Measurements from ENCODE around the gene DENND4C.
"Not testable (repeated sequence)": the region's sequence is repeated elsewhere in the genome, so short reads cannot be mapped to it uniquely, and the experiment has no call there.

GRCh38 chr9:19266778-19267384 lies 36.4 kb downstream of the DENND4C start:
- TF ChIP-seq CTCF (conservative IDR thresholded peaks at IDR 0.05 in 1 of 2, IDR thresholded peaks at IDR 0.05 in 1 of 2; ENCODE audit: low read depth in 1 of 2, low read length in 2 of 2); EZH2 (IDR thresholded peaks at IDR 0.05; ENCODE audit: low read length, missing control alignments): not testable (repeated sequence)

All from fibroblast of lung (primary cell).